ENCODE data around the gene COLEC11.

GRCh38 chr2:3645745-3646389 is 51.0 kb downstream of the COLEC11 start:
- no peak for TF ChIP-seq CTCF (IDR thresholded peaks at IDR 0.05)
- no peak for TF ChIP-seq POLR2A (IDR thresholded peaks at IDR 0.05)
